RWPE2 (cell line): ENCODE data around the gene ZNF835.

Experiments
- ATAC-seq: fragments of 200-7000 bp; cut with Tn5 transposase; 3 replicates; pipeline ENCODE4 v1.9.1; 2021; ENCODE audit warnings: low read depth
- DNase-seq: peaks from one replicate; pipeline ENCODE4 v3.0.0-alpha.2; 2020; ENCODE audit warnings: low spot score
- H3K27ac ChIP-seq: fragments of 450-650 bp; 2 replicates; pipeline ENCODE4 v1.5.1; 2017; ENCODE audit warnings: mild to moderate bottlenecking; ENCODE audit not compliant: poor library complexity, severe bottlenecking
- H3K27me3 ChIP-seq: fragments of 250-450 bp; sonication (Bioruptor Pico); 2 replicates; pipeline ENCODE4 v1.5.1; 2021; ENCODE audit warnings: mild to moderate bottlenecking, moderate library complexity; ENCODE audit not compliant: insufficient read depth, poor library complexity, severe bottlenecking
- H3K36me3 ChIP-seq: fragments of 250-450 bp; sonication (Bioruptor Pico); 2 replicates; pipeline ENCODE4 v1.5.1; 2020; ENCODE audit warnings: low read depth, mild to moderate bottlenecking, moderate library complexity
- H3K4me1 ChIP-seq: fragments of 250-450 bp; sonication (Bioruptor Pico); 2 replicates; pipeline ENCODE4 v1.5.1; 2021; ENCODE audit warnings: mild to moderate bottlenecking, moderate library complexity; ENCODE audit not compliant: insufficient read depth, poor library complexity, severe bottlenecking
- H3K4me3 ChIP-seq: fragments of 250-450 bp; sonication (Bioruptor Pico); 2 replicates; pipeline ENCODE4 v1.5.1; 2021; ENCODE audit warnings: mild to moderate bottlenecking, moderate library complexity; ENCODE audit not compliant: severe bottlenecking
- H3K9me3 ChIP-seq: fragments of 250-450 bp; sonication (Bioruptor Pico); 2 replicates; pipeline ENCODE4 v1.5.1; 2021; ENCODE audit warnings: mild to moderate bottlenecking, moderate library complexity; ENCODE audit not compliant: severe bottlenecking
- TF ChIP-seq, protein P1 (sequence below): fragments of 450-650 bp; IDR thresholded peaks from one replicate; pipeline ENCODE4 v1.5.1; 2017; ENCODE audit warnings: mild to moderate bottlenecking, moderate library complexity; ENCODE audit not compliant: poor library complexity, severe bottlenecking

ZNF835 gene

DNA sequence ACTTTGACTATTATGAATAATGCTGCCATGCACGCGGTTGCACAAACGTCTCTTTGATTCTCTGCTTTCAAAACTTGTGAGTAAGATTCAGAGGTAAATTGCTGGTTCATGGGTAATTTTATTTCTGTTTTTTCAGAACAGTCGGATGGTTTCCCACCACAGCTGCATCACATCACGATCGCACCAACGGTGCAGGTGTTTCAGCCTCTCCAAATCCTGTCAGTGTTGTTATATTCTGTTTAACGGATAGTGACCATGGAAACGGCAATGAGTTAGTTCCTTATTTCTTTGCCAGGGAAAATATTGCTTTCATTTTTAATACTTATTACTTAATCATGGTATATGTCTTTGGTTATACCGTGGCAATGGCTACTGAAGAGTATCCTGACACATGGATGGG, 19.1 kb upstream of the ZNF835 start:
- H3K4me3 ChIP-seq = no peak overlapping the region
- H3K4me1 ChIP-seq = no peaks in the 10 kb centered on the region
- H3K27me3 ChIP-seq = no peaks in the 10 kb centered on the region
- no peaks in the 10 kb centered on the region for H3K36me3 ChIP-seq
- ATAC-seq = no peak
- H3K9me3 ChIP-seq = no peaks in the 10 kb centered on the region
- no peak overlapping the region for H3K27ac ChIP-seq
- no peak for DNase-seq
- TF ChIP-seq, protein P1, sequence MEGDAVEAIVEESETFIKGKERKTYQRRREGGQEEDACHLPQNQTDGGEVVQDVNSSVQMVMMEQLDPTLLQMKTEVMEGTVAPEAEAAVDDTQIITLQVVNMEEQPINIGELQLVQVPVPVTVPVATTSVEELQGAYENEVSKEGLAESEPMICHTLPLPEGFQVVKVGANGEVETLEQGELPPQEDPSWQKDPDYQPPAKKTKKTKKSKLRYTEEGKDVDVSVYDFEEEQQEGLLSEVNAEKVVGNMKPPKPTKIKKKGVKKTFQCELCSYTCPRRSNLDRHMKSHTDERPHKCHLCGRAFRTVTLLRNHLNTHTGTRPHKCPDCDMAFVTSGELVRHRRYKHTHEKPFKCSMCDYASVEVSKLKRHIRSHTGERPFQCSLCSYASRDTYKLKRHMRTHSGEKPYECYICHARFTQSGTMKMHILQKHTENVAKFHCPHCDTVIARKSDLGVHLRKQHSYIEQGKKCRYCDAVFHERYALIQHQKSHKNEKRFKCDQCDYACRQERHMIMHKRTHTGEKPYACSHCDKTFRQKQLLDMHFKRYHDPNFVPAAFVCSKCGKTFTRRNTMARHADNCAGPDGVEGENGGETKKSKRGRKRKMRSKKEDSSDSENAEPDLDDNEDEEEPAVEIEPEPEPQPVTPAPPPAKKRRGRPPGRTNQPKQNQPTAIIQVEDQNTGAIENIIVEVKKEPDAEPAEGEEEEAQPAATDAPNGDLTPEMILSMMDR = no peak

DNA sequence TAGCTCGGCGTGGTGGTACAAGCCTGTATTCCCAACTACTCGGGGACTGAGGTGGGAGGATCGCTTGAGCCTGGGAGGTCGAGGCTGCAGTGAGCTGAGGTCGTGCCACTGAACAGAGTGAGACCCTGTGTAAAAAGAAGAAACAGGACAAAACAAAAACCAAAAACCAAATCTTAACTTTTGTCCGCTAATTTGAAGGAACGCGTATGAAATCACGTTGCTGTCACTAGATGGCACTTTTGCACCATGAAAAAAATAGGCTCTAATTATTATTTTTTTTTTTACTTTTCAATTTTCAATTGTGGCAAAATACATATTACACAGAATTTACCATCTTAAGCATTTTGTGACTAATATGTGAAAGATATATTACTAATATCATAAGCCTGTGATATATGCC, 17.6 kb upstream of the ZNF835 start:
- Histone ChIP-seq H3K27me3 (no peaks in the 10 kb centered on the region), H3K9me3 (no peaks in the 10 kb centered on the region), H3K27ac (no peak overlapping the region), H3K4me1 (no peaks in the 10 kb centered on the region), H3K36me3 (no peaks in the 10 kb centered on the region), H3K4me3 (no peak overlapping the region)
- ATAC-seq (no peak), DNase-seq (no peak)
- TF ChIP-seq, protein P1 = no peak

DNA sequence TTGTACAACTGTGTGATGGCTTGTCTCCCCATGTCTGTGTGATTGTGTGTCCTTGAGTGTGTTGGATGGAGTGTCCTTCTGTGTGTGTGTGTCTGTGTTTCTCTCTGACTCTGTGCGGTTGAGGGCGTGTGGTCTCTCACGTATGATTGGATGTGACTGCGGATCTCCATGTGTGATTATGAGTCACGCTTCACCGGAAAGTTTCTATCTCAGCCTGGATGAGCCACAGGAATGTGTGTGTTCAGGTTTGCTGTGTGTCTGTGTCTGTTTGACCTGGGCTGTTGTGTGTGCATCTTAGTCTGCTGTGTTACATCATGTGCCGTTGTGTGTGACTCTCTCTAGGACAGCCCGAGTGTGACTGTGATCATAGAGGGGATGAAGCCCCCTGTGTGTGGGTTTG, 15.5 kb upstream of the ZNF835 start:
- no peaks in the 10 kb centered on the region for H3K27me3 ChIP-seq
- no peaks in the 10 kb centered on the region for H3K36me3 ChIP-seq
- H3K4me3 ChIP-seq = no peak overlapping the region
- TF ChIP-seq, protein P1 = no peak
- ATAC-seq (no peak), DNase-seq (no peak)
- H3K9me3 ChIP-seq = no peaks in the 10 kb centered on the region
- no peaks in the 10 kb centered on the region for H3K4me1 ChIP-seq
- no peak overlapping the region for H3K27ac ChIP-seq

DNA sequence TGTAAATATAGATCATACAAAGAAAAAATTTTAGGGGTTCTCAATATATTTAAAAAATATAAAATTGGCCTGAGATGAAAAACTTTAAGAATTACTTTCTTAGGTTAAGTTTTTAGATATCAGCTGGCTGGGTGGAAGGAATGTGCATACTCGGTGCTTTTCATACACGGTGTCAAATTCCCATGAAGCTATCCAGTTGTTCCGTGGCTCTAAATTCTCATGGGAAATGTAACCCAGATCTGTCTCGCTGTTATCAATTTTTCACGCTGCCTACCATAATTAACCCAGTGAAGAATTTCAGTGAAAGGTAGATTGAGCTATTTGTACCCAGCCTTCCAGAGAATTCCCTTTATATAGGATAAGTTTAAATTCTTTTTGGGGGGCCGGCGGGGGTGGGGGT, 11.6 kb upstream of the ZNF835 start:
- no peaks in the 10 kb centered on the region for H3K9me3 ChIP-seq
- ATAC-seq = no peak
- no peaks in the 10 kb centered on the region for H3K27me3 ChIP-seq
- no peak for DNase-seq
- TF ChIP-seq, protein P1 = no peak
- H3K36me3 ChIP-seq = no peaks in the 10 kb centered on the region
- H3K4me3 ChIP-seq = no peak overlapping the region
- H3K27ac ChIP-seq = no peak overlapping the region
- H3K4me1 ChIP-seq = no peaks in the 10 kb centered on the region

DNA sequence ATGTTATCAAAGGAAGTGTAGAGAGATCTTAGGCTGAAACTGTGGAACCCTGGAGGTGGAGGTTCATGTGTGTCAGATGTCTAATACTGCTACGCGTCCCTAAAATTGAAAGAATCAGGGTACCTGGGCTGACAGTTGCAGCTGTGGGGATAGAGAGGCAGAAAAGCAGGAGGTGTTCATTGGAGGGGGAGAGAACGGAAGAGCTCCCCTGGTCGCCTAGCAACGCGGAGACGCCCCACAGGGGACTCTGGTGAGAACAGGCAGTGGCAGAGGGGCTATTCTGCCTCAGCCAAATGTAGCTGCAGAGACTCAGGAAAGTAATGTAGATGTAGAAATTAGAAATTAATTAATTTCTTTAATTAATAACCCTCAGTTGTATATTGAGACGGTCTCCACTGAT, 10.1 kb upstream of the ZNF835 start:
- Histone ChIP-seq H3K27me3 (no peaks in the 10 kb centered on the region), H3K4me1 (no peaks in the 10 kb centered on the region), H3K9me3 (no peaks in the 10 kb centered on the region), H3K4me3 (no peak overlapping the region), H3K36me3 (no peaks in the 10 kb centered on the region), H3K27ac (no peak overlapping the region)
- no peak for ATAC-seq
- DNase-seq = no peak
- TF ChIP-seq, protein P1 = no peak
